Tibial artery (tissue), 4 donors: ENCODE results near the gene BMPR1B.

ENCODE experiments used
- DNase-seq, 2 donors: peaks; one replicate each; pipeline ENCODE4 v3.0.0-alpha.2; 2019
- H3K27ac ChIP-seq, 2 donors: fragments of 200-600 bp; sonication (generic) in 1 of 2; 1 replicate in 1 of 2; 2 replicates in 1 of 2; pipeline ENCODE4 v1.5.1; 2018 to 2019; ENCODE audit warnings: mild to moderate bottlenecking in 1 of 2
- H3K27me3 ChIP-seq, 2 donors: fragments of 200-600 bp; sonication (generic) in 1 of 2; one replicate each; pipeline versions ENCODE4 v1.5.1 to v1.6.0; 2016 to 2019
- H3K36me3 ChIP-seq, 3 donors: fragments of 200-600 bp; sonication (generic) in 2 of 3; one replicate each; pipeline ENCODE4 v1.5.1; 2016 to 2019; ENCODE audit warnings: mild to moderate bottlenecking in 2 of 3
- H3K4me1 ChIP-seq, 4 donors: fragments of 200-600 bp; sonication (generic) in 2 of 4; 1 replicate in 3 of 4; 2 replicates in 1 of 4; pipeline ENCODE4 v1.5.1; 2016 to 2019
- H3K4me3 ChIP-seq, 2 donors: fragments of 200-600 bp; sonication (generic) in 1 of 2; 1 replicate in 1 of 2; 2 replicates in 1 of 2; pipeline ENCODE4 v1.5.1; 2018 to 2019; ENCODE audit warnings: mild to moderate bottlenecking in 2 of 2
- H3K9me3 ChIP-seq, 3 donors: fragments of 200-600 bp; sonication (generic) in 1 of 3; one replicate each; pipeline ENCODE4 v1.5.1; 2016 to 2019
- intact Hi-C: fragments of 100-400 bp; cut with DNase I; formaldehyde crosslinking; loops from one replicate; pipeline ENCODE4 v1.15.0; 2023; ENCODE audit warnings: low total_unique reads
- TF ChIP-seq, protein P1 (sequence below), 2 experiments: fragments of 200-600 bp in 1 of 2; fragments of 450-650 bp in 1 of 2; IDR thresholded peaks; one replicate each; pipeline ENCODE4 v1.5.1; 2017 to 2019; ENCODE audit warnings: antibody characterized with exemption in 2 of 2, mild to moderate bottlenecking in 1 of 2, moderate library complexity in 1 of 2

Gene BMPR1B

GRCh38 chr4:94814237-94814636 is 56.5 kb downstream of the BMPR1B start:
- intact Hi-C loops, result no loop called here
- Histone ChIP-seq H3K36me3 (no peaks in the 10 kb centered on the region), H3K4me1 (peaks cover 0 to 13% (median 0%) of the 10 kb centered on the region in 4 donors), H3K9me3 (no peaks in the 10 kb centered on the region), H3K27ac (no peak overlapping the region), H3K27me3 (no peaks in the 10 kb centered on the region), H3K4me3 (no peak overlapping the region)
- TF ChIP-seq, protein P1, sequence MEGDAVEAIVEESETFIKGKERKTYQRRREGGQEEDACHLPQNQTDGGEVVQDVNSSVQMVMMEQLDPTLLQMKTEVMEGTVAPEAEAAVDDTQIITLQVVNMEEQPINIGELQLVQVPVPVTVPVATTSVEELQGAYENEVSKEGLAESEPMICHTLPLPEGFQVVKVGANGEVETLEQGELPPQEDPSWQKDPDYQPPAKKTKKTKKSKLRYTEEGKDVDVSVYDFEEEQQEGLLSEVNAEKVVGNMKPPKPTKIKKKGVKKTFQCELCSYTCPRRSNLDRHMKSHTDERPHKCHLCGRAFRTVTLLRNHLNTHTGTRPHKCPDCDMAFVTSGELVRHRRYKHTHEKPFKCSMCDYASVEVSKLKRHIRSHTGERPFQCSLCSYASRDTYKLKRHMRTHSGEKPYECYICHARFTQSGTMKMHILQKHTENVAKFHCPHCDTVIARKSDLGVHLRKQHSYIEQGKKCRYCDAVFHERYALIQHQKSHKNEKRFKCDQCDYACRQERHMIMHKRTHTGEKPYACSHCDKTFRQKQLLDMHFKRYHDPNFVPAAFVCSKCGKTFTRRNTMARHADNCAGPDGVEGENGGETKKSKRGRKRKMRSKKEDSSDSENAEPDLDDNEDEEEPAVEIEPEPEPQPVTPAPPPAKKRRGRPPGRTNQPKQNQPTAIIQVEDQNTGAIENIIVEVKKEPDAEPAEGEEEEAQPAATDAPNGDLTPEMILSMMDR (IDR thresholded peaks at IDR 0.05), result no peak
- no peak for DNase-seq

DNA sequence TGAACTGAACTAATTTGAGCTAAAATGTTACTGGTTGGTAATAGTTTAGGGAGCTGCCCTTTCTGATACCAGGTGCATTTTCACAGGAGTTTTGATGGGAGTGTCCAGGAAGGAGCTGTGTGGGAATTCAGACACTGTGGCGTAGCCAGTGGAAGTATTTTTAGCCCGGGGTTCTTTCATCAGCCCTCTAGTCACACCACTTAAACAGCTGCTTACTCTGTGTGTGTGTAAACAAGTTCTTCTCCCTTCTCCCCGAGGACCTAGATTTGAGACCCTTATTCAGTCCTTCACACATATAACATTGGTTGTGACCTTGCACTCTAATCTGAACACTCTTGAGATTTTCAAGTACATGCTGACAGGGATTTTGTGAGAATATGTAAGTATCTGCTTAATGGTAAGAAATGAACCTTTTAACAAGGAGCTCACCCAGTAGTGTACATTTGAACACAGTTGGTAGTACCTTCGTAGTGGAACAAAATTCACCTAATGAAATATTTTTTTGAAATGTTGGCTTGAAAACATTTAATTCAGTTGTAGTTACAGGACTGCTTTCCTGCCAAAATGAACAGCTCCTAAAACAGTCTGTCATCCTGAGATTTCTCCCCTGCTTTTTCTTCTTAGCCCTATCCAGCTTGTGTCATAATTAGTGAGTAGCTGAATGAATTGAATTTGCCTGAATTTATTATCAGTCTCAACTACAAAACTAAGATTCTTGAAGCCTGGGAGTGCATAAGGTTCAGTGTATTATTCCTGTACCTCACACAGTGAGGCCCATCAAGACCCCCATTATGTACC is 61.8 kb downstream of the BMPR1B start:
- intact Hi-C loops, result no loop called here
- no peak for DNase-seq

GRCh38 chr4:94826206-94826605 is 68.5 kb downstream of the BMPR1B start:
- intact Hi-C loops, result no loop called here
- Histone ChIP-seq H3K27ac (no peak overlapping the region), H3K36me3 (no peaks in the 10 kb centered on the region), H3K27me3 (no peaks in the 10 kb centered on the region), H3K9me3 (no peaks in the 10 kb centered on the region), H3K4me3 (no peak overlapping the region), H3K4me1 (no peaks in the 10 kb centered on the region)
- TF ChIP-seq, protein P1 (IDR thresholded peaks at IDR 0.05), result no peak
- no peak for DNase-seq

More for the DNA sequence above, 61.8 kb downstream of the BMPR1B start:
- Histone ChIP-seq H3K9me3 (no peaks in the 10 kb centered on the region), H3K36me3 (no peaks in the 10 kb centered on the region), H3K4me3 (no peak overlapping the region), H3K27ac (no peak overlapping the region), H3K4me1 (no peaks in the 10 kb centered on the region), H3K27me3 (no peaks in the 10 kb centered on the region)
- TF ChIP-seq, protein P1 (IDR thresholded peaks at IDR 0.05), result no peak

DNA sequence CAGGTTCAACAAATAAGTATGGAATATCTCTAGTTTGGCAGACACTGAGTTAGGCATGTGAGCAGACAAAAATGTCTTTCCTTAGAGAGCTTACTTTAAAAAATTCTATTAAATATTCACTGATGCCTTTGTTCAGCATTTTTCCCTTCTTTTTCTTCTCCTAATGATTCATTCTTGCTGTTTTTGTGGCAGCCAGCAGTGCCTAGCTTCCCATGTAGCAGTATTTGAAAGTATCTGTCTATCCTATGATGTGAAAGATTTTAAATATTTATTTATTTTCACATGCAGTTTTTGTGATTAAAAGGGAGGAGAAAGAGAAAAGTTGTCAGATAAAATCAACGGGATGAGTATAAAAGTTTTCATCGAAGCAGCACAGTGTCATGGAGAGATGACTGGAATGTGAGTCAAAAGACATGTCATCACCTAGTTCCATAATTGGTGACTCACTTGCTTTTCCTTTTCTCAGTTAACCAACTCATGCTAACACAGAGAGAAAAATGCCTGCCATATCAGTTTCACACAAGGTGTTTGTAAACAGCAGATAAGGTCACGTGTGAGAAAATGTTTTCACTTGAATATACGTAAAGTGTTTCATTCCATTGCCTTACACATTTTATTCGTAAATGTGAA is 69.8 kb downstream of the BMPR1B start:
- H3K27ac ChIP-seq, result no peak overlapping the region
- DNase-seq, result no peak
- intact Hi-C loops, result no loop called here
- no peaks in the 10 kb centered on the region for H3K27me3 ChIP-seq
- H3K4me1 ChIP-seq, result no peaks in the 10 kb centered on the region
- H3K4me3 ChIP-seq, result no peak overlapping the region
- TF ChIP-seq, protein P1 (IDR thresholded peaks at IDR 0.05), result no peak
- no peaks in the 10 kb centered on the region for H3K9me3 ChIP-seq
- H3K36me3 ChIP-seq, result no peaks in the 10 kb centered on the region

GRCh38 chr4:94828882-94829281 is 71.1 kb downstream of the BMPR1B start:
- intact Hi-C loops, result no loop called here
- H3K27me3 ChIP-seq, result no peaks in the 10 kb centered on the region
- no peak for DNase-seq
- TF ChIP-seq, protein P1 (IDR thresholded peaks at IDR 0.05), result no peak
- no peaks in the 10 kb centered on the region for H3K4me1 ChIP-seq
- no peak overlapping the region for H3K27ac ChIP-seq
- H3K9me3 ChIP-seq, result no peaks in the 10 kb centered on the region
- H3K36me3 ChIP-seq, result no peaks in the 10 kb centered on the region
- no peak overlapping the region for H3K4me3 ChIP-seq
